ENCODE results near the gene EMC6. TPM values are rescaled to one million over a fixed set of nuclear protein-coding genes. Genes with fewer than 3 reads are reported as not detected.
A peak's percentile ranks its signal among the peaks of the same experiment; 100 is the strongest.
"Not testable (repeated sequence)": the region's sequence is repeated elsewhere in the genome, so short reads cannot be mapped to it uniquely, and the experiment has no call there.

The EMC6 gene
- total and polyA plus RNA-seq, 2 of the 13 experiments (the other 11 are each of a cell fraction or from before 2014, with no cell fraction given) = 45.1 to 47.7 TPM

- TF ChIP-seq MAFK (conservative IDR thresholded peaks at IDR 0.05 in 1 of 2, IDR thresholded peaks at IDR 0.05 in 1 of 2; ENCODE audit: low read length in 2 of 2) = peak; percentile 18 to 30; a peak in 2 of 4 replicates
- H3K4me1 ChIP-seq (ENCODE audit: insufficient read depth, low read length); H3K9ac ChIP-seq (ENCODE audit: insufficient read depth, low read depth, low read length); H3K4me2 ChIP-seq (ENCODE audit: low read depth, low read length); intact Hi-C loops (cut with micrococcal nuclease; ENCODE audit: unreplicated experiment); H3K4me3 ChIP-seq (replicated peaks in 1 of 3; ENCODE audit: insufficient read depth in 1 of 3, low read depth in 2 of 3, low read length in 3 of 3); POLR2A ChIA-PET; H2AFZ ChIP-seq (ENCODE audit: low read length); H3K79me2 ChIP-seq (ENCODE audit: insufficient read depth, low read length); DNase-seq (ENCODE audit: low spot score); FAIRE-seq; in situ Hi-C loops (cut with HindIII; ENCODE audit: extremely low pct_ligation_motif_present, low pct_unique_long_range_greater_than_20kb); H3K36me3 ChIP-seq (replicated peaks in 1 of 2; ENCODE audit: control insufficient read depth in 1 of 2, insufficient read depth in 2 of 2, low read length in 2 of 2); CTCF ChIA-PET (ENCODE audit: low intra/inter-chr PET ratio, low total read pairs); H4K20me1 ChIP-seq (ENCODE audit: insufficient read depth, low read length); ATAC-seq; BruUV-seq (replicated peaks); H3K27ac ChIP-seq (ENCODE audit: extremely low read length, insufficient read depth, low read length): not testable (repeated sequence)
- 73% methylated on average over 6 of the region's 7 CpGs for WGBS (ENCODE audit: low lambda C conversion rate)
- peaks cover 0 to 18% of the 10 kb centered on the region in 2 experiments; a peak in 2 of 5 replicates for H3K27me3 ChIP-seq (ENCODE audit: control insufficient read depth in 1 of 2, insufficient read depth in 2 of 2, low read length in 2 of 2)
- H3K9me3 ChIP-seq (ENCODE audit: low read length) = peaks cover 12% of the 10 kb centered on the region
Measured at GRCh38 chr17:3702041-3702539, 33.5 kb downstream of the EMC6 start.

- H3K4me2 ChIP-seq (ENCODE audit: low read depth, low read length) = no peak overlapping the region
- no peak overlapping the region for H3K27ac ChIP-seq (ENCODE audit: extremely low read length, insufficient read depth, low read length)
- H3K9me3 ChIP-seq (ENCODE audit: low read length) = no peaks in the 10 kb centered on the region
- H3K27me3 ChIP-seq (ENCODE audit: control insufficient read depth in 1 of 2, insufficient read depth in 2 of 2, low read length in 2 of 2) = peaks cover 0 to 3% of the 10 kb centered on the region in 2 experiments; a peak in 1 of 5 replicates
- TF ChIP-seq ZNF879 (CRISPR knock-in tag; IDR thresholded peaks at IDR 0.05) = no peak
- ChIA-PET POLR2A (no interaction called here), CTCF (ENCODE audit: low intra/inter-chr PET ratio, low total read pairs) (no interaction called here)
- ATAC-seq = no peak
- BruUV-seq (replicated peaks) = no TSS peak
- no peaks in the 10 kb centered on the region for H4K20me1 ChIP-seq (ENCODE audit: insufficient read depth, low read length)
- H2AFZ ChIP-seq (ENCODE audit: low read length) = no peak overlapping the region
- DNase-seq (ENCODE audit: low spot score) = no peak
- in situ Hi-C loops (cut with HindIII; ENCODE audit: extremely low pct_ligation_motif_present, low pct_unique_long_range_greater_than_20kb) (no loop called here), intact Hi-C loops (cut with micrococcal nuclease; ENCODE audit: unreplicated experiment) (no loop called here)
- H3K79me2 ChIP-seq (ENCODE audit: insufficient read depth, low read length) = no peaks in the 10 kb centered on the region
- no peak overlapping the region for H3K4me3 ChIP-seq (replicated peaks in 1 of 3; ENCODE audit: insufficient read depth in 1 of 3, low read depth in 2 of 3, low read length in 3 of 3)
- H3K4me1 ChIP-seq (ENCODE audit: insufficient read depth, low read length) = no peaks in the 10 kb centered on the region
- H3K36me3 ChIP-seq (replicated peaks in 1 of 2; ENCODE audit: control insufficient read depth in 1 of 2, insufficient read depth in 2 of 2, low read length in 2 of 2) = no peaks in the 10 kb centered on the region
- FAIRE-seq = no peak
- WGBS (ENCODE audit: low lambda C conversion rate) = 59% methylated on average over 20 of the region's 20 CpGs
- H3K9ac ChIP-seq (ENCODE audit: insufficient read depth, low read depth, low read length) = no peak overlapping the region
Measured at GRCh38 chr17:3704931-3705717, 36.5 kb downstream of the EMC6 start.

GRCh38 chr17:3705718-3705984, 37.0 kb downstream of the EMC6 start:
- H3K27me3 ChIP-seq (ENCODE audit: control insufficient read depth in 1 of 2, insufficient read depth in 2 of 2, low read length in 2 of 2); H3K79me2 ChIP-seq (ENCODE audit: insufficient read depth, low read length); CTCF ChIA-PET (ENCODE audit: low intra/inter-chr PET ratio, low total read pairs); DNase-seq (ENCODE audit: low spot score); H3K4me2 ChIP-seq (ENCODE audit: low read depth, low read length); H3K4me1 ChIP-seq (ENCODE audit: insufficient read depth, low read length); H2AFZ ChIP-seq (ENCODE audit: low read length); BruUV-seq (replicated peaks); H3K36me3 ChIP-seq (replicated peaks in 1 of 2; ENCODE audit: control insufficient read depth in 1 of 2, insufficient read depth in 2 of 2, low read length in 2 of 2); H4K20me1 ChIP-seq (ENCODE audit: insufficient read depth, low read length); in situ Hi-C loops (cut with HindIII; ENCODE audit: extremely low pct_ligation_motif_present, low pct_unique_long_range_greater_than_20kb); H3K4me3 ChIP-seq (replicated peaks in 1 of 3; ENCODE audit: insufficient read depth in 1 of 3, low read depth in 2 of 3, low read length in 3 of 3); ATAC-seq; H3K27ac ChIP-seq (ENCODE audit: extremely low read length, insufficient read depth, low read length); POLR2A ChIA-PET; FAIRE-seq; intact Hi-C loops (cut with micrococcal nuclease; ENCODE audit: unreplicated experiment); H3K9ac ChIP-seq (ENCODE audit: insufficient read depth, low read depth, low read length); H3K9me3 ChIP-seq (ENCODE audit: low read length): not testable (repeated sequence)
- WGBS (ENCODE audit: low lambda C conversion rate) = 68% methylated on average over 1 of the region's 1 CpG

Data from HepG2 (cell line).